ENCODE measurements around the gene AKAP8L. TPM values are rescaled to one million over a fixed set of nuclear protein-coding genes. Genes with fewer than 3 reads are reported as not detected.
"Not testable (repeated sequence)": the region's sequence is repeated elsewhere in the genome, so short reads cannot be mapped to it uniquely, and the experiment has no call there.

Gene AKAP8L
- total RNA-seq, 1 donor from 2014 or later, result 89.9 TPM

DNA sequence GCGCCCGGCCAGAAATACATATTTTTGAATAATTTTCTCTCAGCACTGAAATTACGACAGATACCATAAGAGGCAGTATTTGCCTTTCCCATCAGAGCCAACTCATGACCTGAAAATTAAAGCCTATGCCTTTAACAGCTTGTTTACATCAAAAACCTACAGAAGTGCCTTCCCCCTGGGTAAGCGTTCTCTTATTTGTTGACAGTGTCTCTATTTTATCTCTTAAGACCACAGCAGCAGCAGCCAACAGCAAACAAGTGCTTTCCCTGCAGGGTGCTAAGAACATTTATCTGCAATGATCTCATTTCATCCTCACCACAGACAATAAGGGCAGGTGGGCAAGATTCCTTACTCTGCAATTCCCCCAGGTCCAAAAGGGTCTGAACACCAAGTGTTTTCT is 6.0 kb downstream of the AKAP8L start:
- H3K4me3 ChIP-seq (ENCODE audit: low read depth, low read length), result no peak overlapping the region
- DNase-seq (ENCODE audit: low read depth), result no peak
- TF ChIP-seq, protein P1, sequence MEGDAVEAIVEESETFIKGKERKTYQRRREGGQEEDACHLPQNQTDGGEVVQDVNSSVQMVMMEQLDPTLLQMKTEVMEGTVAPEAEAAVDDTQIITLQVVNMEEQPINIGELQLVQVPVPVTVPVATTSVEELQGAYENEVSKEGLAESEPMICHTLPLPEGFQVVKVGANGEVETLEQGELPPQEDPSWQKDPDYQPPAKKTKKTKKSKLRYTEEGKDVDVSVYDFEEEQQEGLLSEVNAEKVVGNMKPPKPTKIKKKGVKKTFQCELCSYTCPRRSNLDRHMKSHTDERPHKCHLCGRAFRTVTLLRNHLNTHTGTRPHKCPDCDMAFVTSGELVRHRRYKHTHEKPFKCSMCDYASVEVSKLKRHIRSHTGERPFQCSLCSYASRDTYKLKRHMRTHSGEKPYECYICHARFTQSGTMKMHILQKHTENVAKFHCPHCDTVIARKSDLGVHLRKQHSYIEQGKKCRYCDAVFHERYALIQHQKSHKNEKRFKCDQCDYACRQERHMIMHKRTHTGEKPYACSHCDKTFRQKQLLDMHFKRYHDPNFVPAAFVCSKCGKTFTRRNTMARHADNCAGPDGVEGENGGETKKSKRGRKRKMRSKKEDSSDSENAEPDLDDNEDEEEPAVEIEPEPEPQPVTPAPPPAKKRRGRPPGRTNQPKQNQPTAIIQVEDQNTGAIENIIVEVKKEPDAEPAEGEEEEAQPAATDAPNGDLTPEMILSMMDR (conservative IDR thresholded peaks at IDR 0.05; ENCODE audit: low read depth, low read length), result no peak

DNA sequence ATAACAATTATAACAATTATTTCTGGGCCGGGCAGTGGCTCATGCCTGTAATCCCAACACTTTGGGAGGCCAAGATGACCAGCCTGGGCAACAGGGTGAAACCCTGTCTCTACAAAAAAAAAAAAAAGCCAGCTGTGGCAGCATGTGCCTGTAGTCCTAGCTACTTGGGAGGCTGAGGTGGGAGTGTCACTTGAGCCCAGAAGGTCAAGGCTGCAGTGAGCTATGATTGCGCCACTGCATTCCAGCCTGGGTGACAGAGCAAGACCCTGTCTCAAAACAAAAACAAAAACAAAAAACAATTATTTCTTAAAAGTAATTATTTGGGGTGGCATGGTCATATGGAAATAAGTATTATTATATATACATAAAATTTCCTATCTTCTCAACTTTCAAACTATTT is 7.4 kb downstream of the AKAP8L start:
- H3K4me3 ChIP-seq (ENCODE audit: low read depth, low read length); DNase-seq (ENCODE audit: low read depth): not testable (repeated sequence)

DNA sequence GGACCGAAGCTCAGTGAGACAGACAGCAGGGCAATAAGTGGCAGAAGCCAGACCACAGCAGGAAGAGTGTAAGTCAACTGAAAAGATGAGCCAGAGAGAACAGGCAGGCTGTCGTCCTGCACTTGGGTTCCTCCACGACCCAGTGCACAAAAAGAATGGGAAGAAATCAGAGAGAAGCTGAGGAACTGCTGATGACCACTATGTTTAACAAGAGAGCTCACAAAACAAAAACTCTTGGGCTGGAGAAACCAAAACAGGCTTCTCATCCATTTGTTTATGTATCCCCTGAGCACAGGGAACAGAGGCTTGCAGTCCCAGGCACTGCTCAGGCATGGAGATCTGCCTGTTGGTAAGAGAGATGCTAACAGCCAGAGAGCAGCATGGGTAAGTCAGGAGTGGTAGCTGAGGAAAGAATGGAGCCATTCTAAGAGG is 14.0 kb downstream of the AKAP8L start:
- H3K4me3 ChIP-seq (ENCODE audit: low read depth, low read length), result no peak overlapping the region
- TF ChIP-seq, protein P1 (conservative IDR thresholded peaks at IDR 0.05; ENCODE audit: low read depth, low read length), result no peak
- DNase-seq (ENCODE audit: low read depth), result peak; percentile 43

DNA sequence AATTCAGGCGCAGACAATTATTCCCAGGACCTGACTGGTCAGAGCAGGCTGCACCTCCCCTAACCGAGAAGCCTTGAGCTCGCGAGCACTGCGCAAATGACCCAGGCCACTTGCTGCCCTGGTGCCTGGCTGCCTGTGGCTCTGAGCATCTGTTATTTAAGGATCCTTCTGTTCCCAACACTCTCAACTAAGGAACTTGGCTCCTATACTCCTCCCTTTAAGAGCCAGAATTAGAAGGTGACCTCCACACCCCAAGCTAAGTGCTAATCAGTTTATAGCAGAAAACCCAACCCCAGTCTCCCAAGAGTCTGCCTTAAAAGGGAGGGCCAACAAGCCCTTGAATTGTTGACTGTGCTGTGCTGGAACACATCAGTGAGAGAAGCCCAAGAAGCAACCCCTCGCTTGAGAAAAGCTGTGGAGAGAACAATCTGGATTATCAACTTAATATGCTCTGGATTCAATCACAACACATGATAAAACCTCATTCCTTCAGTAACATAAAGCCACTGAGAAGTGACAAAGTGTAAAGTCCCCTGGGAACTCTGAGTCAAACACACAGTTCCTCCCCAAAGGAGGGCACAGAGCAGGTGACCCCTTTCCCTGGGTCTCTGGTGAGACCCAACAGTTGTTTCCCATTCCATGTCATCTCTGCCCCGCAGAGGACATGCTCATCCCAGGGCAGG is 14.6 kb downstream of the AKAP8L start:
- no peak overlapping the region for H3K4me3 ChIP-seq (ENCODE audit: low read depth, low read length)
- no peak for DNase-seq (ENCODE audit: low read depth)
- TF ChIP-seq, protein P1 (conservative IDR thresholded peaks at IDR 0.05; ENCODE audit: low read depth, low read length), result no peak

DNA sequence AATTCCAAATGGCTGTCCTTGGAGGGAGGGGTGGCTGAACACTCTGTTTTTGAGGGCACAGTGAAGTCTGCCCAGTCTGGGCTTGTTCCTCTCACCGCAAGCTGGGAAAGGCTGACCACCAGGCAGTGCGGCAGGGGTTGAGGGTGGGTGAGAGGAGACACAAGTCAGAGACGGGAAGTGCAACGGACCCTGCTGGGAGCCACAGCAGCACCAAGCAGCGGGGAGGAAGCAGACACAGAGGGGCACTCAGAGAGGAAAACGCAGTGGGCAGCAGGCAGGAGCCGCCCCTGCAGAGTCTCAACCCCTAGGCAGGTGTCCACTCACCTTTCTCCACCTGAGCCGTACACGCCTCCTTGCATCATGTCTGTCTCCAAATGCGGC is 15.6 kb downstream of the AKAP8L start:
- TF ChIP-seq, protein P1 (conservative IDR thresholded peaks at IDR 0.05; ENCODE audit: low read depth, low read length), result no peak
- no peak for DNase-seq (ENCODE audit: low read depth)
- H3K4me3 ChIP-seq (ENCODE audit: low read depth, low read length), result no peak overlapping the region

DNA sequence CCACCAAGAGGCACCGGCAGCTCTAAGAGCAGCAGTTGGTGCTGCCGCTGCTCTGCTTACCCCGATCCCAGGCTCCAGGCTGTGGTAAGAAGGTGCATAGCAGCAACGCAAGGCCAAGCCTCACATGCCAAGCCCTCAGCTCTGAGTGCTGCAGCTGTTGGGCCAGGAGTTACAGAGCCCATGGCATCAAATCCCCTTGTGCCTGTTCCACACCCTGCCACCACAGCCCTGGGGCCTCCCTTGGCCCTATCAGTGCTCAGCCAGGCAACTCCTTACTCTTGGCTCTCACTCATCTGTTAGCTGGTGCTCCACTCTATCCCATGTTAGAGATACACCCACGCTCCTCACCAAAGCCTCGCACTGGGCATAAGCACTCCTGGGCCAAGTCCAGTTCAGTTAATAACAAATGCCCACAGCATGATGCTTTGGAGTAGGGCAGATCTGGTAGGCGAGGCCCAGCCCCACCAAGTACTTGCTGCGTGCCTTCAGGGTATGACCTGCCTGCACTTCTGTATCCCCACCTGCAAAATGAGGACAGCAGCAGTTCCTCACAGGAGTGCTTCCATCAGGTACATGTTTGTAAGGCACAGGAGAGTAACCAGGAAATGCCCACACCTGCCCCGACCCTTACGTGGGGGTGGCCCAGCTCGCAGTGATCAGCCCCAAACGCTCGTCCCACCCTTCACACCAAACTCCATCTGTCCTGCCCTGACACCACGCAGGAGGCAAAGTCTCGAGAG is 16.2 kb downstream of the AKAP8L start:
- no peak for DNase-seq (ENCODE audit: low read depth)
- H3K4me3 ChIP-seq (ENCODE audit: low read depth, low read length), result no peak overlapping the region
- TF ChIP-seq, protein P1 (conservative IDR thresholded peaks at IDR 0.05; ENCODE audit: low read depth, low read length), result no peak

DNA sequence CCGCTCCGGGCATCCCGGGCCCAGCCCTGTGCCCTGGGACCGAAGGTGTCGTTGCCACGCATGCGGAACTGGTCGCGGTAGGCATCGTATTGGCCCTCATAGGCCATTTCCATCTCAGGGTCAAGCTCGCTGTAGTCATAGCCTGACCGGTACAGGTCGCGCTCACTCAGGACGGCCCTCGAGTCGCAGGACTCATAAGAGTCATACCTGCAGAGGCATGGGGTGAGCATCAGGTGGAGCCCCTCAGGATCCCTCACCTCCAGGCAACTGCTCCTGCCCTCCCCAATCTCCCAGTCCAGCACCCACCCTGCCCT is 17.4 kb downstream of the AKAP8L start:
- no peak for DNase-seq (ENCODE audit: low read depth)
- TF ChIP-seq, protein P1 (conservative IDR thresholded peaks at IDR 0.05; ENCODE audit: low read depth, low read length), result no peak
- H3K4me3 ChIP-seq (ENCODE audit: low read depth, low read length), result no peak overlapping the region

Measured in epithelial cell of proximal tubule (primary cell).